ENCODE measurements around the gene ZMYND15. TPM values are rescaled to one million over a fixed set of nuclear protein-coding genes. Genes with fewer than 3 reads are reported as not detected.

The ZMYND15 gene
- polyA plus RNA-seq, 2 of the 4 experiments (the other 2 are of a cell fraction), result 0.16 to 0.19 TPM

- TF ChIP-seq MAZ (IDR thresholded peaks at IDR 0.05; ENCODE audit: borderline replicate concordance, low read depth, low read length) (no peak), JUN (IDR thresholded peaks at IDR 0.05) (peak; percentile 32 to 47; a peak in 2 of 5 replicates), EP300 (IDR thresholded peaks at IDR 0.05) (peak; percentile 61 to 68; a peak in 2 of 5 replicates), HDAC2 (IDR thresholded peaks at IDR 0.05) (no peak), CHD4 (IDR thresholded peaks at IDR 0.05; ENCODE audit: borderline replicate concordance) (no peak), HOXB13 (CRISPR knock-in tag; IDR thresholded peaks at IDR 0.05; ENCODE audit: low read depth) (no peak; the same call in 1 of the 2 replicates), HES2 (IDR thresholded peaks at IDR 0.05) (no peak), RAD21 (conservative IDR thresholded peaks at IDR 0.05 in 1 of 2, IDR thresholded peaks at IDR 0.05 in 1 of 2) (peak in 1 of 2 experiments; percentile 18; a peak in 1 of 5 replicates), ZNF302 (CRISPR knock-in tag; IDR thresholded peaks at IDR 0.05) (no peak), HOXB5 (CRISPR knock-in tag; IDR thresholded peaks at IDR 0.05) (no peak), POLR2AphosphoS2 (conservative IDR thresholded peaks at IDR 0.05; ENCODE audit: low read length) (no peak; the same call in 1 of the 2 replicates), USF2 (IDR thresholded peaks at IDR 0.05) (no peak), HEYL (CRISPR knock-in tag; IDR thresholded peaks at IDR 0.05) (no peak), FOXS1 (CRISPR knock-in tag; IDR thresholded peaks at IDR 0.05) (no peak), SMC3 (IDR thresholded peaks at IDR 0.05) (peak; percentile 14; the same call in 1 of the 3 replicates)
Observed at GRCh38 chr17:4719684-4720221, 19.9 kb upstream of the ZMYND15 start (continued).

GRCh38 chr17:4720787-4721186 is 18.8 kb upstream of the ZMYND15 start:
- 18% methylated on average over 7 of the region's 7 CpGs for WGBS (ENCODE audit: missing lambda C conversion rate)
- CTCF ChIA-PET, result interaction anchor here (1.0 to 8.9 kb wide), 11 partner anchors 9 to 182 kb away, joined by 3 to 57 read pairs (median 5); partner anchors contain the start of genes ARRB2, CHRNE, GLTPD2 and MED11
- Histone ChIP-seq H3K27ac (peak overlapping the region; percentile 85 to 90), H3K4me1 (peaks cover 56% of the 10 kb centered on the region), H3K4me3 (peak overlapping the region; percentile 26), H3K9me3 (no peaks in the 10 kb centered on the region), H3K4me2 (peak overlapping the region; percentile 87)
- TF ChIP-seq EP300 (IDR thresholded peaks at IDR 0.05), result peak in 1 of 2 experiments; percentile 39; a peak in 1 of 5 replicates
- no peak for TF ChIP-seq FOSL2 (IDR thresholded peaks at IDR 0.05)
- peak; percentile 34; the same call in 1 of the 2 replicates for TF ChIP-seq FOSL2 (CRISPR knock-in tag; IDR thresholded peaks at IDR 0.05)
- TF ChIP-seq MAX (IDR thresholded peaks at IDR 0.05), result peak; percentile 12; the same call in 1 of the 2 replicates
- no peak for TF ChIP-seq RFX5 (IDR thresholded peaks at IDR 0.05)
- TF ChIP-seq ELK1 (IDR thresholded peaks at IDR 0.05; ENCODE audit: low read depth, low read length), result no peak
- TF ChIP-seq ZFP36 (IDR thresholded peaks at IDR 0.05; ENCODE audit: borderline replicate concordance, partially characterized antibody), result no peak
- TF ChIP-seq ZNF302 (CRISPR knock-in tag; IDR thresholded peaks at IDR 0.05), result no peak
- no peak for TF ChIP-seq PHF8 (IDR thresholded peaks at IDR 0.05; ENCODE audit: borderline replicate concordance, low read depth)
- ATAC-seq (peak; percentile 44 to 52; a peak in 5 of 6 replicates), FAIRE-seq (no peak), DNase-seq (ENCODE audit: low read depth in 1 of 2, low spot score in 1 of 2) (peak in 1 of 2 experiments; percentile 81)
- POLR2A ChIA-PET, result interaction anchor here (1.2 to 3.6 kb wide), 6 partner anchors 10 to 247 kb away, joined by 3 to 25 read pairs (median 8); partner anchors contain the start of genes ARRB2, MED11, PELP1 and SPAG7

Measured in A549 (cell line).